Measurements from ENCODE around the gene FKBP1B.

The FKBP1B gene

GRCh38 chr2:24045511-24046508 is 3.7 kb upstream of the FKBP1B start:
- no peak for DNase-seq
- TF ChIP-seq, protein P1, sequence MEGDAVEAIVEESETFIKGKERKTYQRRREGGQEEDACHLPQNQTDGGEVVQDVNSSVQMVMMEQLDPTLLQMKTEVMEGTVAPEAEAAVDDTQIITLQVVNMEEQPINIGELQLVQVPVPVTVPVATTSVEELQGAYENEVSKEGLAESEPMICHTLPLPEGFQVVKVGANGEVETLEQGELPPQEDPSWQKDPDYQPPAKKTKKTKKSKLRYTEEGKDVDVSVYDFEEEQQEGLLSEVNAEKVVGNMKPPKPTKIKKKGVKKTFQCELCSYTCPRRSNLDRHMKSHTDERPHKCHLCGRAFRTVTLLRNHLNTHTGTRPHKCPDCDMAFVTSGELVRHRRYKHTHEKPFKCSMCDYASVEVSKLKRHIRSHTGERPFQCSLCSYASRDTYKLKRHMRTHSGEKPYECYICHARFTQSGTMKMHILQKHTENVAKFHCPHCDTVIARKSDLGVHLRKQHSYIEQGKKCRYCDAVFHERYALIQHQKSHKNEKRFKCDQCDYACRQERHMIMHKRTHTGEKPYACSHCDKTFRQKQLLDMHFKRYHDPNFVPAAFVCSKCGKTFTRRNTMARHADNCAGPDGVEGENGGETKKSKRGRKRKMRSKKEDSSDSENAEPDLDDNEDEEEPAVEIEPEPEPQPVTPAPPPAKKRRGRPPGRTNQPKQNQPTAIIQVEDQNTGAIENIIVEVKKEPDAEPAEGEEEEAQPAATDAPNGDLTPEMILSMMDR (IDR thresholded peaks at IDR 0.05; ENCODE audit: low read depth, low read length), result no peak
- Histone ChIP-seq H3K9me3 (ENCODE audit: severe bottlenecking) (peaks cover 4% of the 10 kb centered on the region), H3K4me3 (ENCODE audit: low read depth, low read length) (peak overlapping the region; percentile 94), H3K36me3 (peaks cover 11% of the 10 kb centered on the region), H3K27ac (no peak overlapping the region), H3K27me3 (ENCODE audit: insufficient read depth, low read depth, severe bottlenecking) (no peaks in the 10 kb centered on the region)

GRCh38 chr2:24046599-24046929 is 3.0 kb upstream of the FKBP1B start:
- Histone ChIP-seq H3K27ac (peak overlapping the region; percentile 76), H3K9me3 (ENCODE audit: severe bottlenecking) (peaks cover 4% of the 10 kb centered on the region), H3K27me3 (ENCODE audit: insufficient read depth, low read depth, severe bottlenecking) (no peaks in the 10 kb centered on the region), H3K36me3 (peaks cover 11% of the 10 kb centered on the region), H3K4me3 (ENCODE audit: low read depth, low read length) (peak overlapping the region; percentile 94)
- TF ChIP-seq, protein P1 (IDR thresholded peaks at IDR 0.05; ENCODE audit: low read depth, low read length), result no peak
- DNase-seq, result no peak

- TF ChIP-seq, protein P1 (IDR thresholded peaks at IDR 0.05; ENCODE audit: low read depth, low read length), result no peak
- Histone ChIP-seq H3K9me3 (ENCODE audit: severe bottlenecking) (peaks cover 4% of the 10 kb centered on the region), H3K27me3 (ENCODE audit: insufficient read depth, low read depth, severe bottlenecking) (no peaks in the 10 kb centered on the region), H3K36me3 (peaks cover 8% of the 10 kb centered on the region), H3K4me3 (ENCODE audit: low read depth, low read length) (peak within 1 kb of the TSS; percentile 94), H3K27ac (peak within 1 kb of the TSS; percentile 76)
- peak; percentile 99 for DNase-seq
Observed at GRCh38 chr2:24046930-24047702, 2.4 kb upstream of the FKBP1B start, which contains the start of gene WDCP. TSS of gene WDCP (minus strand) at chr2:24047391. CDS start at chr2:24039494, 7,897 bp downstream.

- no peaks in the 10 kb centered on the region for H3K27me3 ChIP-seq (ENCODE audit: insufficient read depth, low read depth, severe bottlenecking)
- TF ChIP-seq, protein P1 (IDR thresholded peaks at IDR 0.05; ENCODE audit: low read depth, low read length), result no peak
- peak overlapping the region; percentile 40 for H3K4me3 ChIP-seq (ENCODE audit: low read depth, low read length)
- no peak for DNase-seq
- peak overlapping the region; percentile 67 for H3K27ac ChIP-seq
- peaks cover 4% of the 10 kb centered on the region for H3K9me3 ChIP-seq (ENCODE audit: severe bottlenecking)
- peaks cover 8% of the 10 kb centered on the region for H3K36me3 ChIP-seq
Observed at GRCh38 chr2:24047703-24048033, 1.9 kb upstream of the FKBP1B start.

GRCh38 chr2:24048769-24049484 is 614 bp upstream of the FKBP1B start:
- no peaks in the 10 kb centered on the region; the same call in 1 of the 2 replicates for H3K36me3 ChIP-seq
- H3K4me3 ChIP-seq (ENCODE audit: low read depth, low read length), result no peak overlapping the region
- TF ChIP-seq, protein P1 (IDR thresholded peaks at IDR 0.05; ENCODE audit: low read depth, low read length), result no peak
- no peak for DNase-seq
- H3K27ac ChIP-seq, result no peak overlapping the region
- no peaks in the 10 kb centered on the region for H3K9me3 ChIP-seq (ENCODE audit: severe bottlenecking)
- H3K27me3 ChIP-seq (ENCODE audit: insufficient read depth, low read depth, severe bottlenecking), result no peaks in the 10 kb centered on the region
